NB4 (cell line): ENCODE data around the gene MYCL.

Experiments used
- MYC ChIP-seq: IDR thresholded peaks from 2 replicates; pipeline ENCODE4 v1.6.1; 2011; ENCODE audit warnings: low read depth, low read length
- POLR2A ChIP-seq: IDR thresholded peaks from 2 replicates; pipeline ENCODE4 v1.6.1; 2011; ENCODE audit warnings: mild to moderate bottlenecking; ENCODE audit not compliant: insufficient read length; ENCODE audit errors: extremely low read depth
- TF ChIP-seq, protein P1 (sequence below): IDR thresholded peaks from one replicate; pipeline ENCODE4 v1.5.1; 2012; ENCODE audit warnings: low read depth, low read length

DNA sequence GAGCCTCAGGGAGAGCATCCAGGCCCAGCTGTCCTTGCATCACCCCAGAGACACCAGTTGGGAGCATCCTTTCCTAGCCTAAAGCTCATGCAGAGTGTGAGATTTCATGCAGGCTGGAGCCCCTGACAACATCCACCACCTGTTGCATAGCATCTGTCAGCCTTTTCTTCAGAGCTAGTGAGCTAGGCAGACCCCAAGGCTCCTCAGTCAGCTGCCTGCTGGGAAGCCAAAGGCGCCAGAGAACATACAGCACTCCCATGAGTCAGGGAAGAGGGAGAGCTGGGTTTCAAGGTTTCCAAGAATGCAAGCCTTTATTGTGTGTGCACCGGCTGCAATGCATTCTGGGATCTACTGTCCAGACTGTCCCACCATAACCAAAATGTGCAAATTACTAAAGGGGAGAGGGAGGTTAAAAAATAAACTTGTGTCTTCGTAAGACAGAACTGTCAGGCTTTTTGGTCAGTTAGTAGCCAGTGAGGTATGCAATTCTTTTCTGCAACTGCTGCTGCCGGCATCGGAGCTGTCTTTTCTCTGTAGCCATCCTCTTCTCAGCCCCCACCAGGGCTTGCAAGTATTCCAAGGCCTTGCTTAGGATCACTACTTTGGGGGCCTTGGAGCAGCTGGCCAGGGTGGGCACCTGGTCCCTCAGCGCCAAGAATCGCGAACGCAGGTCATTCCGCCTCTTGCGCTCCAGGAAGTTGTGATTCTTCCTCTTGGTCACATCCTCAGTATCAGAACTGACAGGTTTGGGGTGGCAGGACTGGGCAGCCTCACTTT is 4.6 kb downstream of the MYCL start:
- TF ChIP-seq, protein P1, sequence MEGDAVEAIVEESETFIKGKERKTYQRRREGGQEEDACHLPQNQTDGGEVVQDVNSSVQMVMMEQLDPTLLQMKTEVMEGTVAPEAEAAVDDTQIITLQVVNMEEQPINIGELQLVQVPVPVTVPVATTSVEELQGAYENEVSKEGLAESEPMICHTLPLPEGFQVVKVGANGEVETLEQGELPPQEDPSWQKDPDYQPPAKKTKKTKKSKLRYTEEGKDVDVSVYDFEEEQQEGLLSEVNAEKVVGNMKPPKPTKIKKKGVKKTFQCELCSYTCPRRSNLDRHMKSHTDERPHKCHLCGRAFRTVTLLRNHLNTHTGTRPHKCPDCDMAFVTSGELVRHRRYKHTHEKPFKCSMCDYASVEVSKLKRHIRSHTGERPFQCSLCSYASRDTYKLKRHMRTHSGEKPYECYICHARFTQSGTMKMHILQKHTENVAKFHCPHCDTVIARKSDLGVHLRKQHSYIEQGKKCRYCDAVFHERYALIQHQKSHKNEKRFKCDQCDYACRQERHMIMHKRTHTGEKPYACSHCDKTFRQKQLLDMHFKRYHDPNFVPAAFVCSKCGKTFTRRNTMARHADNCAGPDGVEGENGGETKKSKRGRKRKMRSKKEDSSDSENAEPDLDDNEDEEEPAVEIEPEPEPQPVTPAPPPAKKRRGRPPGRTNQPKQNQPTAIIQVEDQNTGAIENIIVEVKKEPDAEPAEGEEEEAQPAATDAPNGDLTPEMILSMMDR, result no peak
- TF ChIP-seq POLR2A (no peak), MYC (no peak)
